H9 (cell line): Measurements from ENCODE around the gene MYLK. TPM values are rescaled to one million over a fixed set of nuclear protein-coding genes. Genes with fewer than 3 reads are reported as not detected.

Experiments used
- DNase-seq: peaks from one replicate; pipeline ENCODE4 v3.0.0-alpha.2; 2017
- H2AFZ ChIP-seq: one replicate; pipeline ENCODE4 v1.6.1; 2013; ENCODE audit warnings: mild to moderate bottlenecking, low read length, control low read depth, moderate library complexity
- H2AK5ac ChIP-seq: 2 replicates; pipeline ENCODE4 v1.6.1; 2013; ENCODE audit warnings: low read length, control low read depth, mixed read lengths; ENCODE audit not compliant: insufficient read length
- H2BK120ac ChIP-seq: one replicate; pipeline ENCODE4 v1.6.1; 2013; ENCODE audit warnings: low read depth, mild to moderate bottlenecking, low read length, control low read depth, inconsistent platforms; ENCODE audit not compliant: poor library complexity, severe bottlenecking
- H2BK12ac ChIP-seq: 2 replicates; pipeline ENCODE4 v1.6.1; 2013; ENCODE audit warnings: low read length, control low read depth, mixed read lengths, low read depth; ENCODE audit not compliant: insufficient read length
- H2BK15ac ChIP-seq: 2 replicates; pipeline ENCODE4 v1.6.1; 2013; ENCODE audit warnings: low read depth, low read length, control low read depth
- H2BK20ac ChIP-seq: one replicate; pipeline ENCODE4 v1.6.1; 2013; ENCODE audit warnings: low read depth, mild to moderate bottlenecking, low read length, control low read depth, inconsistent platforms; ENCODE audit not compliant: poor library complexity, severe bottlenecking
- H2BK5ac ChIP-seq: 2 replicates; pipeline ENCODE4 v1.6.1; 2013; ENCODE audit warnings: low read length, control low read depth, mixed read lengths; ENCODE audit not compliant: insufficient read length
- H3K14ac ChIP-seq: 2 replicates; pipeline ENCODE4 v1.6.1; 2013; ENCODE audit warnings: low read length, control low read depth; ENCODE audit not compliant: insufficient read depth
- H3K18ac ChIP-seq: 2 replicates; pipeline ENCODE4 v1.6.1; 2013; ENCODE audit warnings: low read depth, mild to moderate bottlenecking, mixed read lengths, low read length, control low read depth; ENCODE audit not compliant: insufficient read length
- H3K23ac ChIP-seq: 2 replicates; pipeline ENCODE4 v1.6.1; 2013; ENCODE audit warnings: low read length, control low read depth, mixed read lengths, low read depth; ENCODE audit not compliant: insufficient read length
- H3K23me2 ChIP-seq: 2 replicates; pipeline ENCODE4 v1.6.1; 2013; ENCODE audit warnings: low read depth, mild to moderate bottlenecking, mixed read lengths, low read length, control low read depth; ENCODE audit not compliant: insufficient read length, poor library complexity, severe bottlenecking
- H3K27ac ChIP-seq: 2 replicates; pipeline ENCODE4 v1.5.1; 2013; ENCODE audit warnings: low read length, control low read depth, mixed read lengths, low read depth; ENCODE audit not compliant: insufficient read length
- H3K27me3 ChIP-seq: 2 replicates; pipeline ENCODE4 v1.6.1; 2013; ENCODE audit warnings: low read length, control low read depth, inconsistent platforms; ENCODE audit not compliant: insufficient read depth
- H3K4ac ChIP-seq: 2 replicates; pipeline ENCODE4 v1.6.1; 2013; ENCODE audit warnings: low read depth, mild to moderate bottlenecking, control low read depth, inconsistent platforms, low read length, moderate library complexity
- H3K4me1 ChIP-seq: 2 replicates; pipeline ENCODE4 v1.6.1; 2013; ENCODE audit warnings: low read length, control low read depth, inconsistent platforms; ENCODE audit not compliant: insufficient read depth
- H3K4me2 ChIP-seq: 2 replicates; pipeline ENCODE4 v1.6.1; 2013; ENCODE audit warnings: low read length, control low read depth, mixed read lengths; ENCODE audit not compliant: insufficient read length, insufficient read depth
- H3K56ac ChIP-seq: 2 replicates; pipeline ENCODE4 v1.6.1; 2013; ENCODE audit warnings: low read depth, mild to moderate bottlenecking, mixed read lengths, low read length, control low read depth; ENCODE audit not compliant: insufficient read length
- H3K79me1 ChIP-seq: 2 replicates; pipeline ENCODE4 v1.6.1; 2013; ENCODE audit warnings: low read depth, mild to moderate bottlenecking, moderate library complexity, low read length, control low read depth, inconsistent platforms; ENCODE audit not compliant: insufficient read depth, poor library complexity, severe bottlenecking
- H3K79me2 ChIP-seq: 2 replicates; pipeline ENCODE4 v1.6.1; 2013; ENCODE audit warnings: low read length, control low read depth, inconsistent platforms; ENCODE audit not compliant: insufficient read depth
- H3K9ac ChIP-seq: 2 replicates; pipeline ENCODE4 v1.6.1; 2013; ENCODE audit warnings: low read length, control low read depth, mixed read lengths; ENCODE audit not compliant: insufficient read length; ENCODE audit errors: extremely low read depth
- H3K9me3 ChIP-seq: one replicate; pipeline ENCODE4 v1.6.1; 2013; ENCODE audit warnings: low read depth, low read length, inconsistent platforms; ENCODE audit not compliant: control insufficient read depth
- H3T11ph ChIP-seq: one replicate; pipeline ENCODE4 v1.6.1; 2013; ENCODE audit warnings: mild to moderate bottlenecking, low read length, control low read depth, inconsistent platforms
- H4K20me1 ChIP-seq: one replicate; pipeline ENCODE4 v1.6.1; 2013; ENCODE audit not compliant: control insufficient read depth, insufficient read length, insufficient read depth
- H4K5ac ChIP-seq: 2 replicates; pipeline ENCODE4 v1.6.1; 2013; ENCODE audit warnings: low read depth, mild to moderate bottlenecking, mixed read lengths, low read length, control low read depth; ENCODE audit not compliant: insufficient read length
- H4K8ac ChIP-seq: replicated peaks from 2 replicates; pipeline ENCODE4 v1.6.1; 2013; ENCODE audit warnings: low read length, control low read depth, mixed read lengths, low read depth; ENCODE audit not compliant: insufficient read length
- H4K91ac ChIP-seq: 2 replicates; pipeline ENCODE4 v1.6.1; 2013; ENCODE audit warnings: low read depth, mild to moderate bottlenecking, moderate library complexity, mixed read lengths, low read length, control low read depth; ENCODE audit not compliant: insufficient read length
- H3K27ac Mint-ChIP-seq, 3 experiments: 2 replicates in 2 of 3; 3 replicates in 1 of 3; pipeline ENCODE4 v1.8.0; 2020 to 2021; ENCODE audit warnings: mixed read lengths in 3 of 3, mild to moderate bottlenecking in 1 of 3, moderate library complexity in 1 of 3
- H3K27me3 Mint-ChIP-seq: 2 replicates; pipeline ENCODE4 v1.8.0; 2021; ENCODE audit warnings: low read depth, mild to moderate bottlenecking, moderate library complexity, mixed read lengths
- H3K36me3 Mint-ChIP-seq, 3 experiments: 2 replicates in 2 of 3; 3 replicates in 1 of 3; pipeline ENCODE4 v1.8.0; 2020 to 2021; ENCODE audit warnings: low read depth in 3 of 3, mixed read lengths in 3 of 3; ENCODE audit not compliant: insufficient read depth in 1 of 3
- H3K4me1 Mint-ChIP-seq, 2 experiments: 2 replicates each; pipeline ENCODE4 v1.8.0; 2020; ENCODE audit warnings: mixed read lengths in 2 of 2
- H3K4me3 Mint-ChIP-seq, 2 experiments: 2 replicates in 1 of 2; 3 replicates in 1 of 2; pipeline ENCODE4 v1.8.0; 2020 to 2021; ENCODE audit warnings: mild to moderate bottlenecking in 2 of 2, mixed read lengths in 2 of 2, moderate library complexity in 1 of 2
- H3K9me3 Mint-ChIP-seq, 2 experiments: 2 replicates in 1 of 2; 3 replicates in 1 of 2; pipeline ENCODE4 v1.8.0; 2020; ENCODE audit warnings: mild to moderate bottlenecking in 2 of 2, mixed read lengths in 2 of 2, moderate library complexity in 1 of 2
- WGBS: extraction: QIAGEN DNeasy Blood & Tissue Kit; methylation state at CpG from one replicate; pipeline ENCODE4 v1.1.7; 2013; ENCODE audit warnings: missing lambda C conversion rate, low lambda C conversion rate, mixed read lengths; ENCODE audit not compliant: insufficient read length; ENCODE audit errors: extremely low coverage; 5-methylcytosine and 5-hydroxymethylcytosine counted together
- total RNA-seq: library from RNA; stranded (reverse); gene quantifications from 2 replicates; pipeline ENCODE4 v1.2.1, GENCODE V29; 2021
- TF ChIP-seq, protein P1 (sequence below): fragments of 200-600 bp; sonication (generic); conservative IDR thresholded peaks from 3 replicates; pipeline ENCODE4 v1.8.0; 2021; ENCODE audit warnings: antibody characterized with exemption, mild to moderate bottlenecking

MYLK gene
- total RNA-seq, 1 experiment from 2014 or later, result 10.1 TPM

DNA sequence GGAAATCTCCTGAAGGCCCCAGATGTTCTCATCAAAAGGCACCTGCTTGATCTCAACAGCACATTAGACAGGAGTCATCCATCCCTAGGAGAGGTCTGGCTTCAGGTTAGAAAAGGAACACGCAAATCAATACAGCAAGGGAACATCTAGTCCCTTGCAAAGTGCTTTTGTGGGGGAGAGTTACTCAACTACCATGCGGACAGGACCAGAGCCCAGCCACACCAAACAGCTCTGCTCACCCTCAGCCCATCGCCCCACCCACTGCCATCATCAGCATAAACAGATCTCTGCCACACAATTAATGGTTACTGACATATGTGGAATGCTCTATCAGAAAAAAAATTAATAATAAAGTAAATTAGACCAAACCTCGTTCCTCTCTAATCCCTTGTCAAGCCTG, 85.6 kb downstream of the MYLK start:
- H2AFZ ChIP-seq, result no peak overlapping the region
- no peaks in the 10 kb centered on the region for H3K79me1 ChIP-seq
- H4K20me1 ChIP-seq, result no peaks in the 10 kb centered on the region
- TF ChIP-seq, protein P1, sequence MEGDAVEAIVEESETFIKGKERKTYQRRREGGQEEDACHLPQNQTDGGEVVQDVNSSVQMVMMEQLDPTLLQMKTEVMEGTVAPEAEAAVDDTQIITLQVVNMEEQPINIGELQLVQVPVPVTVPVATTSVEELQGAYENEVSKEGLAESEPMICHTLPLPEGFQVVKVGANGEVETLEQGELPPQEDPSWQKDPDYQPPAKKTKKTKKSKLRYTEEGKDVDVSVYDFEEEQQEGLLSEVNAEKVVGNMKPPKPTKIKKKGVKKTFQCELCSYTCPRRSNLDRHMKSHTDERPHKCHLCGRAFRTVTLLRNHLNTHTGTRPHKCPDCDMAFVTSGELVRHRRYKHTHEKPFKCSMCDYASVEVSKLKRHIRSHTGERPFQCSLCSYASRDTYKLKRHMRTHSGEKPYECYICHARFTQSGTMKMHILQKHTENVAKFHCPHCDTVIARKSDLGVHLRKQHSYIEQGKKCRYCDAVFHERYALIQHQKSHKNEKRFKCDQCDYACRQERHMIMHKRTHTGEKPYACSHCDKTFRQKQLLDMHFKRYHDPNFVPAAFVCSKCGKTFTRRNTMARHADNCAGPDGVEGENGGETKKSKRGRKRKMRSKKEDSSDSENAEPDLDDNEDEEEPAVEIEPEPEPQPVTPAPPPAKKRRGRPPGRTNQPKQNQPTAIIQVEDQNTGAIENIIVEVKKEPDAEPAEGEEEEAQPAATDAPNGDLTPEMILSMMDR, result no peak
- WGBS, result no CpG with 5 or more reads among the region's 4 CpGs
- no peak overlapping the region for H3K4me2 ChIP-seq
- no peak overlapping the region for H4K91ac ChIP-seq
- Mint-ChIP-seq H3K4me3 (no peak overlapping the region), H3K27me3 (no peaks in the 10 kb centered on the region), H3K4me1 (peaks cover 14 to 18% of the 10 kb centered on the region in 2 experiments), H3K9me3 (no peaks in the 10 kb centered on the region), H3K27ac (no peak overlapping the region; a peak in 1 of 7 replicates), H3K36me3 (no peaks in the 10 kb centered on the region)
- no peak overlapping the region for H3K14ac ChIP-seq
- no peak overlapping the region for H2BK5ac ChIP-seq
- no peak overlapping the region for H3K27ac ChIP-seq
- no peak overlapping the region for H3K9ac ChIP-seq
- H2BK15ac ChIP-seq, result no peak overlapping the region
- no peak overlapping the region for H3K23ac ChIP-seq
- no peaks in the 10 kb centered on the region for H3K9me3 ChIP-seq
- no peaks in the 10 kb centered on the region for H3K27me3 ChIP-seq
- no peak for DNase-seq
- no peak overlapping the region for H2BK12ac ChIP-seq
- H2AK5ac ChIP-seq, result no peak overlapping the region
- no peaks in the 10 kb centered on the region for H3K79me2 ChIP-seq
- H3K23me2 ChIP-seq, result no peaks in the 10 kb centered on the region
- H2BK120ac ChIP-seq, result no peak overlapping the region
- no peaks in the 10 kb centered on the region for H3K4me1 ChIP-seq
- no peak overlapping the region for H3K4ac ChIP-seq
- no peak overlapping the region for H4K8ac ChIP-seq
- no peak overlapping the region for H4K5ac ChIP-seq
- no peak overlapping the region for H2BK20ac ChIP-seq
- H3K18ac ChIP-seq, result no peak overlapping the region
- H3K56ac ChIP-seq, result no peak overlapping the region
- no peak overlapping the region for H3T11ph ChIP-seq
